ENCODE results near the gene FUT3.

DNA sequence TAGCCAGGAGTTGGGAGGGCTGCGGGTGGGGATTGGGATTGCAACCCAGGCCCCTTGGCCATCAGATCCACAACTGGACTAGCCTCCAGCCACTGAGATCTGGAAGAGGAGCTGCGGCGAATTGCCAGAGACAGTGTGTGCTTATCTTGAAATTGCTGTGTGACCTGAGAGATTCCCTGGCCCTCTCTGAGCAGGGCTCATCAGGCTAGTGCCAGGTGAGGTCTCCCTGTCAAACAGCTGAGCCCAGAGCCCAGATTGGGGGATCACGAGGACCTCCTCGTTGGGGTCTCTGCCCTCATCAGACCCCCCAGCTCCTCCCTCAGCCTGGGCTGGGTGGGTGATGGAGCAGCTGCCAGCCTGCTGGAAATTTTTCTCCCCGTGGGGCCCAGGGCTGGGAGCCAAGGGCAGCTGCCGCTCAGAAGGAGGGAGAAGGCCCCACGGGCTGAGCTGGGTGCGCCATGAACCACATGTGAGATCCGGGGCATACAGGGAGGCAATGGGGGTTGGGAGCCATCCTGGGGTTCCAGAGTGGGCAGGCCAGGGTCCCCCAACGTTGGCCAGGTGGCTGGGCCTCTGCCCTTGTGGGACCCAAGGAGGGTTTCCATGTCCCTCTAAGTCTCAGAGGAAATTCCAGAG lies 11.9 kb upstream of the FUT3 start:
- TF ChIP-seq, protein P1, sequence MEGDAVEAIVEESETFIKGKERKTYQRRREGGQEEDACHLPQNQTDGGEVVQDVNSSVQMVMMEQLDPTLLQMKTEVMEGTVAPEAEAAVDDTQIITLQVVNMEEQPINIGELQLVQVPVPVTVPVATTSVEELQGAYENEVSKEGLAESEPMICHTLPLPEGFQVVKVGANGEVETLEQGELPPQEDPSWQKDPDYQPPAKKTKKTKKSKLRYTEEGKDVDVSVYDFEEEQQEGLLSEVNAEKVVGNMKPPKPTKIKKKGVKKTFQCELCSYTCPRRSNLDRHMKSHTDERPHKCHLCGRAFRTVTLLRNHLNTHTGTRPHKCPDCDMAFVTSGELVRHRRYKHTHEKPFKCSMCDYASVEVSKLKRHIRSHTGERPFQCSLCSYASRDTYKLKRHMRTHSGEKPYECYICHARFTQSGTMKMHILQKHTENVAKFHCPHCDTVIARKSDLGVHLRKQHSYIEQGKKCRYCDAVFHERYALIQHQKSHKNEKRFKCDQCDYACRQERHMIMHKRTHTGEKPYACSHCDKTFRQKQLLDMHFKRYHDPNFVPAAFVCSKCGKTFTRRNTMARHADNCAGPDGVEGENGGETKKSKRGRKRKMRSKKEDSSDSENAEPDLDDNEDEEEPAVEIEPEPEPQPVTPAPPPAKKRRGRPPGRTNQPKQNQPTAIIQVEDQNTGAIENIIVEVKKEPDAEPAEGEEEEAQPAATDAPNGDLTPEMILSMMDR (conservative IDR thresholded peaks at IDR 0.05; ENCODE audit: low read depth, low read length) = no peak
- no peak for TF ChIP-seq ELK1 (IDR thresholded peaks at IDR 0.05; ENCODE audit: borderline replicate concordance, low read depth, low read length)
- TF ChIP-seq MXI1 (IDR thresholded peaks at IDR 0.05; ENCODE audit: borderline replicate concordance, low read depth, low read length) = no peak
- no peak for TF ChIP-seq USF2 (IDR thresholded peaks at IDR 0.05; ENCODE audit: low read depth, low read length)
- TF ChIP-seq NFE2L2 (IDR thresholded peaks at IDR 0.05; ENCODE audit: low read depth, low read length) = no peak
- TF ChIP-seq RCOR1 (IDR thresholded peaks at IDR 0.05; ENCODE audit: insufficient replicate concordance, low read length) = no peak
- no peak for TF ChIP-seq POLR2A (IDR thresholded peaks at IDR 0.05; ENCODE audit: low read depth, low read length)
- TF ChIP-seq RAD21 (IDR thresholded peaks at IDR 0.05; ENCODE audit: low read length) = no peak
- TF ChIP-seq CEBPB (IDR thresholded peaks at IDR 0.05; ENCODE audit: low read depth, low read length) = no peak
- no peak for TF ChIP-seq SMC3 (IDR thresholded peaks at IDR 0.05; ENCODE audit: low read depth, low read length)
- no peak for TF ChIP-seq RFX5 (IDR thresholded peaks at IDR 0.05; ENCODE audit: low read depth, low read length)
- no peak for TF ChIP-seq MAFK (IDR thresholded peaks at IDR 0.05; ENCODE audit: low read depth, low read length)
